ENCODE data around the gene BEND2. TPM values are rescaled to one million over a fixed set of nuclear protein-coding genes. Genes with fewer than 3 reads are reported as not detected.

Gene BEND2
- total and polyA plus RNA-seq, 9 of the 15 experiments (the other 6 are each of a cell fraction or from before 2014, with no cell fraction given): 0.01 to 0.18 (median 0.06) TPM; not detected in 3

GRCh38 chrX:18194688-18195087 is 26.0 kb downstream of the BEND2 start (continued):
- TF ChIP-seq ATF6 (CRISPR knock-in tag; IDR thresholded peaks at IDR 0.05): no peak
- no peak for TF ChIP-seq XRCC4 (IDR thresholded peaks at IDR 0.05; ENCODE audit: extremely low read depth, insufficient read depth, insufficient read length)
- TF ChIP-seq NR3C1 (CRISPR knock-in tag; IDR thresholded peaks at IDR 0.05): no peak
- TF ChIP-seq MEIS2 (IDR thresholded peaks at IDR 0.05; ENCODE audit: partially characterized antibody): no peak

- in situ Hi-C loops (cut with MboI): no loop called here
- H3K9ac ChIP-seq (ENCODE audit: insufficient read depth in 1 of 2, low read depth in 2 of 2, low read length in 2 of 2): no peak overlapping the region
- no TSS peak for BruUV-seq (replicated peaks)
- no peaks in the 10 kb centered on the region for H3K79me2 ChIP-seq (ENCODE audit: control insufficient read depth, insufficient read depth, low read length)
- H3K9me3 ChIP-seq (replicated peaks; ENCODE audit: control insufficient read depth, insufficient read depth, low read depth, low read length): no peaks in the 10 kb centered on the region
- WGBS (ENCODE audit: insufficient coverage, low coverage, missing lambda C conversion rate): 0% methylated on average over 2 of the region's 4 CpGs
- H3K4me1 ChIP-seq (replicated peaks in 1 of 2; ENCODE audit: control insufficient read depth in 2 of 2, insufficient read depth in 2 of 2, low read length in 2 of 2): peaks cover 8% of the 10 kb centered on the region in 2 experiments; a peak in 3 of 5 replicates
- POLR2A ChIA-PET: interaction anchor here (0.6 kb wide), 1 partner anchor 13 kb away, joined by 3 read pairs; no protein-coding TSS in a partner anchor
- no peaks in the 10 kb centered on the region for H4K20me1 ChIP-seq (replicated peaks; ENCODE audit: control insufficient read depth, insufficient read depth, low read length)
- H3K36me3 ChIP-seq (ENCODE audit: control insufficient read depth, insufficient read depth, low read length): no peaks in the 10 kb centered on the region
- H3K27me3 ChIP-seq (ENCODE audit: control insufficient read depth in 2 of 2, insufficient read depth in 2 of 2, low read length in 2 of 2): no peaks in the 10 kb centered on the region; a peak in 1 of 5 replicates
- no peaks in the 10 kb centered on the region for H3K9me1 ChIP-seq (ENCODE audit: control insufficient read depth, insufficient read depth, low read length)
- intact Hi-C loops (cut with micrococcal nuclease): no loop called here
- FAIRE-seq: peak; percentile 48
- H3K4me2 ChIP-seq (ENCODE audit: insufficient read depth, low read length): peak overlapping the region; percentile 33; the same call in 1 of the 2 replicates
- ATAC-seq: peak; percentile 74
- H2AFZ ChIP-seq (ENCODE audit: low read depth, low read length): peak overlapping the region; percentile 59; the same call in 1 of the 2 replicates
- CTCF ChIA-PET (ENCODE audit: low intra/inter-chr PET ratio): no interaction called here
- peak; percentile 37 to 72 (median 50) for DNase-seq (ENCODE audit: extremely low read depth in 1 of 4, low spot score in 3 of 4)
- no peak overlapping the region for H3K4me3 ChIP-seq
- H3K27ac ChIP-seq (ENCODE audit: extremely low read depth, low read depth, low read length): no peak overlapping the region; the same call in 2 of the 3 replicates
- TF ChIP-seq E2F8 (IDR thresholded peaks at IDR 0.05; ENCODE audit: low read depth, partially characterized antibody) (no peak), TEAD4 (IDR thresholded peaks at IDR 0.05; ENCODE audit: low read length) (peak; percentile 55), TEAD4 (CRISPR knock-in tag; IDR thresholded peaks at IDR 0.05; ENCODE audit: borderline replicate concordance) (no peak), SLC30A9 (CRISPR knock-in tag; IDR thresholded peaks at IDR 0.05) (no peak), HOXB6 (CRISPR knock-in tag; IDR thresholded peaks at IDR 0.05; ENCODE audit: borderline replicate concordance) (no peak), HNRNPUL1 (IDR thresholded peaks at IDR 0.05; ENCODE audit: low read length) (no peak), CBFA2T2 (conservative IDR thresholded peaks at IDR 0.05) (peak; percentile 56), BRF1 (IDR thresholded peaks at IDR 0.05; ENCODE audit: borderline replicate concordance, extremely low read depth, insufficient read length) (no peak), MITF (IDR thresholded peaks at IDR 0.05) (no peak), MTA3 (IDR thresholded peaks at IDR 0.05; ENCODE audit: borderline replicate concordance) (no peak), ATF7 (IDR thresholded peaks at IDR 0.05) (no peak), NFE2L1 (tag; IDR thresholded peaks at IDR 0.05; ENCODE audit: borderline replicate concordance, low read depth) (no peak)
Observed at GRCh38 chrX:18179446-18179845, 41.2 kb downstream of the BEND2 start.
